ENCODE measurements around the gene ELMO2. TPM values are rescaled to one million over a fixed set of nuclear protein-coding genes. Genes with fewer than 3 reads are reported as not detected.

Gene ELMO2, protein sequence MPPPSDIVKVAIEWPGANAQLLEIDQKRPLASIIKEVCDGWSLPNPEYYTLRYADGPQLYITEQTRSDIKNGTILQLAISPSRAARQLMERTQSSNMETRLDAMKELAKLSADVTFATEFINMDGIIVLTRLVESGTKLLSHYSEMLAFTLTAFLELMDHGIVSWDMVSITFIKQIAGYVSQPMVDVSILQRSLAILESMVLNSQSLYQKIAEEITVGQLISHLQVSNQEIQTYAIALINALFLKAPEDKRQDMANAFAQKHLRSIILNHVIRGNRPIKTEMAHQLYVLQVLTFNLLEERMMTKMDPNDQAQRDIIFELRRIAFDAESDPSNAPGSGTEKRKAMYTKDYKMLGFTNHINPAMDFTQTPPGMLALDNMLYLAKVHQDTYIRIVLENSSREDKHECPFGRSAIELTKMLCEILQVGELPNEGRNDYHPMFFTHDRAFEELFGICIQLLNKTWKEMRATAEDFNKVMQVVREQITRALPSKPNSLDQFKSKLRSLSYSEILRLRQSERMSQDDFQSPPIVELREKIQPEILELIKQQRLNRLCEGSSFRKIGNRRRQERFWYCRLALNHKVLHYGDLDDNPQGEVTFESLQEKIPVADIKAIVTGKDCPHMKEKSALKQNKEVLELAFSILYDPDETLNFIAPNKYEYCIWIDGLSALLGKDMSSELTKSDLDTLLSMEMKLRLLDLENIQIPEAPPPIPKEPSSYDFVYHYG
- 24.0 and 33.6 TPM in 2 replicates for total RNA-seq

DNA sequence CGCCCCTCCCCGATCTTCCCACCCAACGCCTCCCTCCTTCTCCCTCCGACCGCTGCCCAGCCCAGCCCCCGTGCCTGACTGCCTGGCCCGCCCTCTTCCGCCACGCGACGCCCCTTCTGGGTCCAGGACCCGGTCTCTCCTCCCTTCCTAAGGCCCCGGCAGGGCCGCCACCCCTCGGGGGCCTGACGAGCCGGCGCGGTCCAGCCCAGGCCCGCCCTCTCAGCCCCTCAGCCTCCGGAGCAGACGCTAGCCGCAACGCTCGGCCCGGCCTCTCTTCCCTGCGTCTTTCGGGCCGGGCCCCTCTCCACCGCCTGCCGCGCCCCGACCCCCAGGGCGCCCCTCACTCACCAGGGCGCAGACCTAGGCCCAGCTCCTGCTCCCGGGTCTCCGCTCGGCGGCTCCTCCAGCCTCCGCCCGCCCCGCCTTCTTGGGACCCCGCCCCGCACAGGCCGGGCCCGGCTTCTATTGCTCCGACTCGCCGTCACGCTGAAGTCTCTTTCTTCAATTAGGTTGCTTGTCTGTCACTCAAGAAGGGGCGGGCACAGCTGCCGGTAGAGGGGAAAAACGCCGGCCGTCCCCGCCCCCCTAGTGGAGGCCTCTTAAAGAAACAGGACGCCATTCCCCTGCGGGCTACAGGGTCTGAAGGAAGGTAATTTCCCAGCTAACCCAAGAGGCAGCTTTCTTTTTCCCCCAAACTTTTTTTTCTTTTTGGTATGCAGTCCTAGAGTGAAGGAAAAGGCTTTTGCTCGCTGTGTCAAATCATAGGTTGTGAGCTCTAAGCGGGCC, at the start of gene ELMO2:
Gene ELMO2 (minus strand): TSS at position 416 of the 786 bp plus-strand sequence. CDS start 12,133 bp downstream, outside the sequence.

Other genes starting within 250 kb of the ELMO2 start
- gene CDH22, start 98.1 kb downstream of the ELMO2 start, total RNA-seq, result not detected in 2 replicates
- gene ZNF334, start 106.9 kb upstream of the ELMO2 start, total RNA-seq, result 0.36 and 1.2 TPM in 2 replicates
- gene OCSTAMP, start 144.0 kb upstream of the ELMO2 start, total RNA-seq, result not detected in 2 replicates
- gene SLC13A3, start 244.8 kb upstream of the ELMO2 start, total RNA-seq, result 0.09 and 0.38 TPM in 2 replicates